Dermis blood vessel endothelial cell (primary cell): ENCODE results near the gene KIAA1191. TPM values are rescaled to one million over a fixed set of nuclear protein-coding genes. Genes with fewer than 3 reads are reported as not detected.
A peak's percentile ranks its signal among the peaks of the same experiment; 100 is the strongest.

Experiments used
- DNase-seq: peaks from one replicate; pipeline ENCODE4 v3.0.0; 2010
- total RNA-seq: library from RNA; depleted of rRNA; stranded (reverse); fragments of >200 nt; gene quantifications from 2 replicates; pipeline ENCODE4 v1.2.3, GENCODE V29; 2014

Gene KIAA1191
- total RNA-seq, 1 donor from 2014 or later = 88.0 TPM

DNA sequence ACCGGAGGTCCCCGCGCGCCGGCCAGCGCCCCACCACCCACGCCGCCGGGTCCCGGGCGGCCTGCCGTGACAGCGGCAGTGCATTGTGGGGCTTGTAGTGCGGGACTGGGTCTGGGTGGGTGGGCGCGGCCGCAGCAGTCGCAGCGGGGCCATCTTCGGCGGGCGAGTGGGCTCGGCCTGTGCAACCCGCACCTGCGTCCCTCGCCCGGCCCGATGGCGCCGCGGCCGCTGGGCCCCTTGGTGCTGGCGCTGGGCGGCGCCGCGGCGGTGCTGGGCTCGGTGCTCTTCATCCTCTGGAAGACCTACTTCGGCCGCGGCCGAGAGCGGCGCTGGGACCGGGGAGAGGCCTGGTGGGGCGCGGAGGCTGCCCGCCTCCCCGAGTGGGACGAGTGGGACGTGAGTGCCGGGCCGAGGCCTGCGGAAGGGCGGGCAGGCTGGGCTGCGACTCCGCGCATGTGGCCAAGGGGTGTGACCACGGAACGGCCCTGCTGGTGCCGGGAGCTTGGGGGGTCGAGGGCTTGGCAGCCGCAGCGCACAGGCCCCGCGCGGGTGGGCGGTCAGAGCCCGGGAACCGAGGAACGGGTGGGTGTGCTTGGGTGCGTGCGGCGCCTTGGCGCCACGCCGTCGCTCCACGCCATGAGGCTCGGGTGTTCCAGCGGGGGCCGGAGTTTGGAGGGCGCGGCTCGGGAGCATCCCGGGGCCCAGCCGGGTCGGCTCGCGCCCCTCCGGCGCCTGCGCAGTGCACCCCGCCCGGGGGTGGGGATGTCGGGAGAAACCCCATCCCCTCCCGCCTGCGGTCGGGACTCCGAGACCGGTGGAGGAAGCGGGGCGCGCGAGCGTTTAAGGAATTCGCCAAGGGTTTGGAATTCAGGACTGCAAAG, 4.0 kb upstream of the KIAA1191 start, which contains the start of gene ARL10:
TSS of gene ARL10 (plus strand) at position 137 of the 881 bp plus-strand sequence. CDS start at position 214, 77 bp downstream.
- DNase-seq = peak; percentile 49

DNA sequence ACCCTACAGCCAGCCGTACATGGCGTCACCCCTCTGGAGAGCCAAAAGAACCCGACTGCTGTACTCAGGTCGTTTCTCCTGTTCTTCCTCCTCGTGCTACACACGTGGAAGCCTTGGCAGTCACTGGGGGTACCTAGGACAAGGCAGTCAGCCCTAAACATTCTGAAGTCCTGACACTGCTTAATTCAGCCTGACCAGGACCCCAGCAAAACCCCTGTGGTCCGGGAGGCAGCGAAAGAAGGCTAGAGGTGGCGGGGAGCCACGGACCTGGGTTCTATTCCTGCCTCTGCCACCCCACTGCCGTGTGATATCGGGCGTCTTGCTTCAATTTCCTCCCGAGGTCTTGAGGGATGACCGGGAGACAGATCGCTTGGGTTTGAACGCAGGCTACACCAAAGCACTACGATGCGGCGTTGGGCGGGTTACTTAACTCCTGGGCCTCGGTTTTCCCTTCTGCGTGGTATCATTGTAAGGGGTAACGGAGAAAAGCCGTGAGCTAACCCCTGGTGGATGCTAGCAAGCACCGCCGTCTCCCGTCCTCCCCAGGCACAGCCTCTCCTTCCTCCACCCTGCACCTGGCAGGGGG, 3.3 kb upstream of the KIAA1191 start:
- DNase-seq = no peak

DNA sequence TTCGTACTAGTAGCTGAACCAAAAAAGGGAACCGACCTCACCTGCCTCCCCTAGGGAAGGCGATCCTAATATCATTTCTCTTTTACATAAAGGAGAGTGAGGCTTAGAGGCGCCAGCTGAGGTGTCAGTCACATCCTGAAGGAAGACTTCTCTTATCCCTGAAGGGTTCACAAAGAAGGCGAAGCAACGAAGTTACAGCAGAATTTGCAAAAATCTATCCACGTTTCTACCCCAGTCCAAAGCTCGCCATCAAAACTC, 598 bp upstream of the KIAA1191 start:
- no peak for DNase-seq

DNA sequence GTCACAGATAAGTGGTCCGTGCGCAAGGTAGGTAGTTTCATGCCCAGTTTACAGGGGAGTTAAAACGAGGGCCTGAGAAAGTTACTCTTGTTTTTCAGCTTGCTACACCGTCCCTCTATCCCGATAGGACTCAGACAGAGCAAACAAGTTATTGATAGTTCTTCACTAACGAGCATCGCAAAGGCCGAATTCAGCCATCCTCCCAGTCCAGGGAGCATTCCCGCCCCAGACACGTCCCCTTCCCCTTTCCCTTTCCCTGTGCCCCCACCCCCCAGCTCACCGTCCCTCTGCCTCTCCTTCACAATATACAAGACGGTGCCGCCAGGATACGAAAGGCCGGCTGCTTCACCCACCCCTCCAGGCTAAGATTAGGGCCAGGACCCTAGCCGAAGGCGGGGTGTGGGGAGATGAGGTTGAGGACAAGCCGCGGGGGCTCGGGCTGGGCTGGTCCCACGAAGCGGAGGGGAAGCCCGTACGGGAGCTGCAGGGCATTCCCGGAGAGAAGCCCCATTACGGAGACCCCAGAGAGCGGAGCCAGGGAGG, 599 bp downstream of the KIAA1191 start:
- DNase-seq = peak; percentile 40

DNA sequence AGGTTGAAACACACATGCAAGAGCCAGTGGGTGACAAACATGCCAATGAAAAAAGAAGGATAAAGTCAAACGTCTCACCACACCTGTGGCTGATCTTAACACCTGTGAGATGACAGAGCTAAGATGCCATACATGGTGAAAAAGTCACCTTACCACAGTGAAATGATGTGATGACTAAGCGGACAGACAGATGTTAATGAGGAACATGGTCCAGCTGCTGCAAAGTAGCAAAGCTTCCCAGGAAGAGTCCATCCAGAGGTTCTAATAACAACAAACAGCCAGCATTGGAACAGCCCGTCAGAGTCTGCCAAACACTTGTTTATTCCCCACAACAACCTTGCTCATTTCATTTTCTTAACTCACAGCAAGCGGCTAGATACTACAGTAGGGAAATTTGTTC, 1.9 kb downstream of the KIAA1191 start:
- DNase-seq = no peak

DNA sequence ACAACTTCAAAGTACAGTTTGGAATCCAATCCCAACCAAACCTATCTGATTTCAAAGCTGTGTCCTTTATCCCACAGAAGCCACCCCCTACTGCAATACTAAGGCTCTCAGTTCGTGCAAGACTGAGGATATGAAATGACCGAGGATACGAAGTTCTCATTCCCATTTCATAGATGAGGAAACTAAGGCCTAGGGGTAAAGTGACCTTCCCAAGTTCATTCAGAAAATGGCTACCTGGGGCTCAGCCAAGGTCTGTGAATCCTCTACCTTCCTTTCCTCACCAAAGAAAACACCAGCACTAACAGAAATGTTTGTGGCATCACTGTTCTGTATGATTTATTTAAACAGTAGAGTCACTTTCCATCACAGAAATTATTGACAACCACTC, 5.4 kb downstream of the KIAA1191 start:
- no peak for DNase-seq

DNA sequence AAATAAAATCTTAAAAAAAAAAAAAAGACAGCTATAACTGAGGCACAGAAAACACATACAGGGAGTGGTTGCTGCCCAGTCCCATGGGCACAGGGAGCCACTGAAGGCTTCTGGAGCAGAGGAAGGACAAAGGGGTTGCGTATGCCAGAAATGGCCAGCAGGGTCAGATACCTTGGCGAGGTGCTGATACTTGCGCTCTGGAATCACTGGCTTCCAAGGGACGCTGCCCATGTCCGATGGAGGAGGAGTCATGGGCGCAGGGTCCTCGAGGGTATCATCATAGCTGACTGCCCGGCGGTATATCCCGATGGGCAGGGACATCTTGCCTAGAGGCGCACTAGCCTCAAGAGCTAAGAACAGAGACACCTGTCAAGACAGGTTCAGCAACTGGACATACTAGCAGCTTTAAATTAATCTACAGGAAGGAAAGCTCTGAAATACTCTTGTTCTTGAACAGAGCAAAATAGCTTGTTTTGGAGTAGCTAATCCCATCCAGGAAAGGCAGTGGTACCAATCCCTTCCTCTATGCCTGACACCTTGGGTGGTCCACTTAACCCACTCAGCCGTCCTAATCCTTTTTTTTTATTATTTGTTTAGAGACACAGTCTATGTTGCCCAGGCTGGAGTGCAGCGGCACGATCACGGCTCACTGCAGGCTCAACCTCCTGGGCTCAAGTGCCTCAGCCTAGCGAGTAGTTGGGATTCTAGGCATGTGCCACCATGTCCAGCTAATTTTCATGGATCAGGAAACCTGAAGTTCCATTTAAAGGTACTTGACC, 6.0 kb downstream of the KIAA1191 start:
- no peak for DNase-seq

DNA sequence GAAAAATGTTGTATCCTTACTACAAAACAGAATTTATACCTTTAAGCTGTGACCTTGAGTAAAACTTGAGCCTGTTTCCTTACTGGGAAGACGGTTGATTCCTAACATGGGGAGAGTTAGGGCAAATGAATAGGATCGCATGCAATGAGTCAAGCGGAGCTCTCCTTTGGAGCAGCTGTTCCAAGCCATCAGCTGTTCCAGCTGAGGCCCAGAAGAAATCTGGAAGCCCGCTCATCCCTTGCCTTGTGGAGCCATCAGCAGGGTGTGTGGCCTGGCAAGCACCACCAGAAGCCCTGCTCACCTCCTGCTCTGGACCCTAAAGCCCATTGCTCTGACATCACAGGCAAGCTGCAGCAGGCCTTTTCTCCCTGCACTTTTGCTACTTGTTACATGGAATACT, 8.0 kb downstream of the KIAA1191 start:
- DNase-seq = no peak

DNA sequence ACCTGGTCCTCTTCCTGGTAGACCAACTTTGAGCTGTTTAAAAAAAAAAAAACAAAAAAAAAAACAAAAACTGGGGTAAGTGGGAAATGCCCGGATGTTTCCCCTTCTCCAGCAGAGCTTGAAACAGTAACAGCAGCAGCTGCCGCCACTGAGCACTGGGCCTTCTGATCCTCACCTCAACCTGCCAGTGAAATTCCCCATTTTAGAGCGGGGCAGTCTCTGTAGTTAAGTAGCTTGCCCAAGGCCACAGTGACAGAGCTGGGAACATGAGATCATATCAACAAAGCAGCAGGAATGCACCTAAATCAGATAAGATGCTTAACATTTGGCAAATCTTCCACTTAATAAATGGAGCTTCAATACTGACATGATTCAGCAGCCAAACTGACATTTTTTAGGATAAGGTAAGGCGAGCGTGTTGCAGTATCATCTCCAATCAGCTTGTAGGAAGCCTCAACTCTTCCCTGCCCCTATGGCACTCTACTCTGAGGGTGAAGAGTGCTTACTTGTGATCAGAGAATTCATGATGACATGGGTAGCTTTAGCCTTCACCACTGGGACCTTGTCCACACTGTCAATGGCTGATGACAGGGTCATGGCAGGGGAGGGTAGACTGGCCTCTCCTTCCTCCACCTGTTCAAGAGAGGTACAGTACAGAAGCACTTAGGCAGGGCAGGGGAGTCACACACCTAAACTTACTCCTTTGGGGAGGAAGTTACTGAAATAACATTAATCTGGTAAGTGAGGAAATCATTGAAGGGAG, 9.3 kb downstream of the KIAA1191 start:
- no peak for DNase-seq

DNA sequence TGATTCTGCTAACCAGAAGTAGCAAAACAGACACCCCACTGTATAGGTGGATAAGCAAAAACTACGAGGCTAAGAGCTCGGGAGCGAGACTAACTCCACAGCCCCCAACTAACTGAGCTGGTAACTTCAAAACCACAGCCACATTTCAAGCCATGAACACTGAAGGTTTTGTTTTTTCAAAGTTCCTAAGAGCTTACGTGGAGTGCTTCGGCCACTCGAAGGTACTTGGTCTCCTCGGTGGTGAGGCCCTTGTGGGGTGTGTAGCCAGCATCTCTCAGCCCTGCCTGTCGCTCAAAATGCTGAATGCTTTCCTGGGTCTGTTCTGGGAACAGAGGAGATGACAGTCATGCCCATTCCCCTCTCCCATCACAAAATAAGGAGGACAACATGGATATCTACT, 11.1 kb downstream of the KIAA1191 start:
- DNase-seq = no peak

DNA sequence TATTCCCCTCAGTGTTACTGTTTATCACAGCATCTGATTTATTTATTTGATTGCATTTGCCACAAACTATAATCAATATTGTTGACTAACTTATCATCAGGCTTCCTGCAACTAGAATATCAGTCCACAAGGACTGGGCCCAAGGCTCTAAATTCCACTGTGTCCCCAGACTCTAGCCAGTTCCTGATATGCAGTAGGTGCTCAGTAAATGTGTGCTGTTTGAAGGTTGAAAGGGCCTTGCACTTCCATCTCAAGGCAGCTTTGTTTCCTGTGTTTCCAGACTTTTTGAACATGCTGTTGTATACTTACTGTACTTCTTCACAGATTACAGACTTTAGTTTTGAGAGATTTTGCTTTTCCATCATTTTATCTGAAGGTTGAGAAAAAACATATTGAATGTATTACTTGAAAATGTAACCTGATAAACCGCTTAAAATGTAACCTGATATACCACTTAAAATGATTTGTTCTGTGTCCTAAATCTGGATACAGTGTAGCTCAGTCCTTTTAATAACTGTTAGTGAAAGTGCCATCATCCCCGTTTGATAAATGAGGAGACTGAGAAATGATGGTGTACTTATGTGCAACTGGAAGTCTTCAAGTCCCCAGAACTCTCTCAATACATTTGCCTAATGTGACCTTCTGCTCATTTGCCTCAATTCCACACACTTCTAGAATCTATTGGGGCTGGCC, 18.7 kb downstream of the KIAA1191 start:
- DNase-seq = no peak

DNA sequence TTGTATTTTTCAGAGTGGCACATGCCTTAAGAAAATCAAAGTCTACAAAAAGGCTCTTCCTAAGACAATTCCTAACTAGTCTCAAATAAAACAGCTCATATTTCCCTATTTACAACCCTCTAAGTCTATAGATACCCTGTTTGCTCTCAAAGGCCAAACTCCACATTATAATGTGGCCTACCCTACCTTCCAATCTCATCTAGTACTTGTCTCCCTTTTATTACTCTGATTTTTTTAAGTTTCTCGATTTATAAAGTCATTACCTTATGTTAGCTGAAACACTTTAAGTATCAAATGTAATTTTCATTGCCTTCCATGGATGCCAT, 19.4 kb downstream of the KIAA1191 start:
- DNase-seq = no peak

DNA sequence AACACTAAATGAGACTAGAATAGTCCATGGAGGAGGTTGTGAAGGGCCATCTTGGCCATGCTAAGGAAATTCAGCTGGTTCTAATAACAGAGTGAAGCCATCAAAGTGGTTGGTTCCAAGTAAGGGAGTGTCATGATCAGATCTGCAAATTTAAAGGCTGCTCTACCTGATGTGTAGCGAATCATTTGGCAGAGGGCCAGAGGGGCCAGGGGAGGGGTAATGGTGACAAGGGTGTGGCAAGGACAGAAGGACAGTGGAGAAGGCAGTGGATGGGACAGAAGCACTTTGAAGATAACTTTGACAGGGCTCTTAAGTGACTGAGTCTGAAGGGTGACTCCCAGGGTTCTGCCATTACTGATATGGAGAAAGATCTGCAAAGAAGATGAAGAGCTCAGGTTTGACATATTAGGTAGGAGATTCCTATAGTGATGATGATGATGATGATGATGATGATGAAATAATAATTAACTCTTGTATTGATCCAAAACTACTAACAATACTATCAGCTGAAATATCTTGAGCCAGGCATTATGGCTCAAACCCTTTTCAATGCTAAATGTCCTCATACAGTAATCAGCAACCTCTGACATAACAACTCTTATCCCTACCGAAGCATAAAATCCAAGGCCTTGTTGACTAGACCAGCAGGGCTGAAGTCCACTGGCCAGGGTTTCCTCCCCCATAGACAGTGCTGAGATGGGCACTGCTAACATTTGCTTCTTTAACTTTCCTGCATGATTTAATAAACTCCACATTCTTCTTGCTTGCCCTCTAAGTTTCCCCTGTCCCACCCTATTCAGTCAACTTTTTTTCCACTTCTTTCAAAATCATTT, 20.0 kb downstream of the KIAA1191 start:
- DNase-seq = no peak

DNA sequence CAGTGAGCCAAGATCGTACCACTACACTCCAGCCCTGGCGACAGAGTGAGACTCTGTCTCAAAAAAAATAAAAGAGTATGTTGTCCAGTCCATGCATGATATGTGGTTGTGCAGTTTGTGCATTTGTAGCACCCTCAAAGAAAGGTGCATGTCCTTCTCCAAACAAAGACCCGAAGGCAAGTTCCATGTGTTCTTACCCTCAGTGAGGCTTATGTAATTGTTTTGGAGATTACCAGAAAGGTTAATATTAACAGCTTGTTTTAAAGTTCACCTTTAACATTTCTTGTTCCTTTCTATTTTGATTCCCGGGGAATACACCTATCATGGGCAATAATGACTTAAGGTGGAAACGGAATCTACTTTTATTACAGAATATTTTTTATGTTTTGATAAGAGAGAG, 22.3 kb downstream of the KIAA1191 start:
- DNase-seq = no peak

DNA sequence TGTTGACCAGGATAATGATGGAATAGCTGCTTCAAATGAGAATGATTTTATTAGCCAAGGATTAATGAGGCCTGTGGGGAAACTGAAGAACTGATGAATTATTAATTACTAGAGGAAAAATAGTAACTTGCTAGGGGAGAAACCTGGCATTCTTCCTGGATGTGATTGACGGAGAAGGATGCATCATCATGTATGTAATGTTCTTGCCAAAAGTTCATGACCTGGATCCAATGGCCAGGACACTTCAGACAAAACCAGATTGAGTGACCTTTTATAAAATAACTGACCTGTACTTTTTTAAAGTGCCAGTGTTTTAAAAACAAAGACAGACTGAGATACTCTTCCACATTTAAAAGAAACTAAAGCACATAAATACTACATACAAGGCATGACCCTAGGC, 23.7 kb downstream of the KIAA1191 start:
- DNase-seq = no peak

DNA sequence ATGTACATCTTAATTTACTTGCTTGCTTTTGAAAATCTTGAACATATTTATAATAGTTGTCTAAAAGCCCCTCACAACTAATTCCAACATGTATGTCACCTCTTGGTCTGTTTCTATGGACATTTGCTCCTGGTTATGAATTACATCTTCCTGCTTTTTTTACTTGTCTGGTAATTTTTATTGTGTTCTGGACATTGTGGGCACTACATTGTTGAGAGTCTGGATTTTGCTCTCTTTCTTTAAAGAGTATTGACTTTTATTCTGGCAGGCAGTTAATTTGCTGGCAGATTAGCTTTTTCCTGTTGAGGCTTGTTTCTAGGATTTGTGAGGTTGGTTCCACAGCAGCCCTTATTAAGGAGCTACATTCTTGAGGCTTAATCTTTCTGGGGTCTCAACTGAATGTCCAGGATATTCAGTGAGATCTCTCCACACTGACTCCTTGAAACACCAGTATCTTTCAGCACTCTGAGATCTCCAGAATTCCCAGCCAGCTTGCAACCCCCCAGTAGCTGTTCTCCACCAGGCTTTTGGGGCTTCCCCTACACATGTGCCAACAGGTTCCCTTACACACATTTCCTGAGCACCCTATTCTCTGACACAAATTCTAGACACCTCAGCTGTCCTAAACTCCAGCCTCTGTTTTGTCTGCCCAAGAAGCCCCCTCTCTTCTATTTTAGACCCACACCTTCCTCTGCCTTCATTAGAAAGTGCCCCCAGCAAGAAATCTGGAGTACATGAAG, 27.4 kb downstream of the KIAA1191 start:
- DNase-seq = no peak

DNA sequence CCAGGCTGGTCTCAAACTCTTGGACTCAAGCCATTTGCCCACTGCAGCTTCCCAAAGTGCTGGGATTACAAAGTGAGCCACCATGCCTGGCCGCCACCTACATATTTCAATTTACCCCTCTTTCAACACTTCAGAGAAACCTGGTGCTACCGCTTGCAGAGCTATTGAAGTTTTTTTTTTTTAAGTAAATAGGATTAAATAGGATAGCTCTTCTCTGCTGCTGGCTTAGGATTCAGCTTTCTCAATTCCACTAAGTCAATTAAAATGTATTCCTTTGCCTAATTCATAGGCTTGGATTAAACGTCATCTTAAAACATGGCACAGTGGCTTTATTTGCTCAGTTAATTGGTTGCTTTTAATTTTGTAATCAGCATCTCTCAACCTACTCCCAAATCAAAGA, 41.0 kb downstream of the KIAA1191 start:
- no peak for DNase-seq

DNA sequence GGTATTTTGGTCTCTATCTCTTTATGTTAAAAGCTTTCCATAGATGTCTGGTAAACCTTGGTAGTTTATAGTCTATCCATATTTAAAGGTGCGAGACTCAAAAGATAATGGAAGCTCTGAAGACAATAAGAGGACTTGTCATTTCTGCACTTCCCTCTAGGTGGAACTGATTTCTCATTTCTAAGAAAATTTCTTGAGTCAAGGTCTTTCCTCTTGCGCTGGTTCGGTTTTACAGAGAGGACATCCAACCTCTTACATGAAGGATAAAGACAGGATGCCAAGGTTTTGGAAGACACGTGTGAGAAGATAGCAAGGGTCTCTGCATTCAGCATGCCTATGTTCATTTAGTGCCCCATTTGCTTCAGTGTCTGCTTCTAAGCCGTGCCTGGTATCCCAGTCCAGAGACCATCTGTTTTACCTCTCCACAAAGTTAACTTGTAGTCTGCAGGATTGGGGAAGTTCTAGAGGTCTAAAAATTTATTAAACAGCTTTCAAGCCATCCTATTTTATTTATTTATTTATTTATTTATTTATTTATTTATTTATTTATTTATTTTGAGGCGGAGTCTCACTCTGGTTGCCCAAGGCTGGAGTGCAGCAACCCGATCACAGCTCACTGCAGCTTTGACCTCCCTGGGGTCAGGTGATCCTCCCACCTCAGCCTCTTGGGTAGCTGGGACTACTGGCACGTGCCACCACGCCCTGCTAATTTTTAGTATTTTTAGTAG, 41.6 kb downstream of the KIAA1191 start:
- DNase-seq = peak; percentile 26

DNA sequence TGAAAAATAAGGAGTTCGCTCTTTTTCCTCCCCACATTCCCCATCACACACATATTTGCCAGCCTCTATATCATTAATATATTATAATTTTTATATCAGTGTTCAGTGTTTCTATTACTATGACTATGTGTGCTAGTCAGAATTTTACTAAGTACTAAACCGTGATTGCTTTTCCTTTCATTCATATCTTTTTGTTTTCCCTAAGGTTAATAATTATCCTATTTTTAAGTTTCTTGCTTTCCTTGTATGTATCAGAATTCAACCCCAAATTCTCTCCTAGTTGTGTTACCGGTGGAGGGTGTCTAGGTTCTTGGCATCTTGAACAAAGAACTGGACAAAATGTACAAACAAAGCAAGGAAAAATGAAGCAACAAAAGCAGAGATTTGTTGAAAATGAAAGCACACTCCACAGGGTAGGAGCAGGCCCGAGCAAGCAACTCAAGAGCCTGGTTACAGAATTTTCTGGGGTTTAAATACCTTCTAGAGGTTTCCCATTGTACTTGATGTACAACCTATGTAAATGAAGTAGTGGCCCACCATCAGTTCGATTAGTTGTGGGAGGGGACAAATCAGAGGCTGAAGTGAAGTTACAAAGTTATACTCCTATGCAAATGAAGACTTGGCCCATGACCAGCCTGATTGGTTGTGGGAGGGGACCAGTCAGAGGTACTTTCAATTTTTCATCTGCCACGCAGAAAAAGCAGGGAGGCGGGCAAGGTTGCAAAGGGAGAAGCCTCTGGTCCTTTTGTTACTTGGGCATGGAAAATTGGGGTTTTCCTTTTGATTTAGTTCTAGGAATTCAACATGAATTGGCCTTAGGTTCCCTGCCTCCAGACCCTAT, 43.8 kb downstream of the KIAA1191 start:
- DNase-seq = no peak
